Epithelial cell of esophagus (primary cell): Measurements from ENCODE around the gene ANKRD60.
A peak's percentile ranks its signal among the peaks of the same experiment; 100 is the strongest.

ENCODE experiments used
- DNase-seq: peaks from one replicate; pipeline ENCODE4 v3.0.0; 2010; ENCODE audit warnings: low read depth
- H3K4me3 ChIP-seq: 2 replicates; pipeline ENCODE4 v1.5.1; 2011; ENCODE audit warnings: mild to moderate bottlenecking, low read length, control low read depth
- TF ChIP-seq, protein P1 (sequence below): IDR thresholded peaks from 2 replicates; pipeline ENCODE4 v1.5.1; 2011; ENCODE audit warnings: low read depth, mild to moderate bottlenecking, low read length, control low read depth, inconsistent platforms; ENCODE audit not compliant: insufficient read depth; ENCODE audit errors: missing control alignments

Gene ANKRD60, protein sequence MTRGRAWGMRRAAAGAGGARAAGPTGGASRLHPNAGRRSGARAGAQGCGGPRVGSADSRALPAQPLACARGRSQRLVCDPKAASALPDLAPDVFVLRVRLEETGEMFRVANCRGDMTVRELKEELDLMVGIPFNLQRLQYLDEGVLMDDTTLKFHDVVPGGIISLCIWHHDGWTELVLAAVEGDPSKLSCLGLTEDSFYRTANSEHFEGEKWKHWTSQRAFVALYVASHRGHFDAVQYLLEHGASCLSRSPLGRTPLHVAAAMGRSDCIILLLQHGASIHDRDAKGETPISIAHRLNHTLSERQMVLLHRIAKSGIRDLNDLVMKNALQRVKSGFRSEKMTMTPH

DNA sequence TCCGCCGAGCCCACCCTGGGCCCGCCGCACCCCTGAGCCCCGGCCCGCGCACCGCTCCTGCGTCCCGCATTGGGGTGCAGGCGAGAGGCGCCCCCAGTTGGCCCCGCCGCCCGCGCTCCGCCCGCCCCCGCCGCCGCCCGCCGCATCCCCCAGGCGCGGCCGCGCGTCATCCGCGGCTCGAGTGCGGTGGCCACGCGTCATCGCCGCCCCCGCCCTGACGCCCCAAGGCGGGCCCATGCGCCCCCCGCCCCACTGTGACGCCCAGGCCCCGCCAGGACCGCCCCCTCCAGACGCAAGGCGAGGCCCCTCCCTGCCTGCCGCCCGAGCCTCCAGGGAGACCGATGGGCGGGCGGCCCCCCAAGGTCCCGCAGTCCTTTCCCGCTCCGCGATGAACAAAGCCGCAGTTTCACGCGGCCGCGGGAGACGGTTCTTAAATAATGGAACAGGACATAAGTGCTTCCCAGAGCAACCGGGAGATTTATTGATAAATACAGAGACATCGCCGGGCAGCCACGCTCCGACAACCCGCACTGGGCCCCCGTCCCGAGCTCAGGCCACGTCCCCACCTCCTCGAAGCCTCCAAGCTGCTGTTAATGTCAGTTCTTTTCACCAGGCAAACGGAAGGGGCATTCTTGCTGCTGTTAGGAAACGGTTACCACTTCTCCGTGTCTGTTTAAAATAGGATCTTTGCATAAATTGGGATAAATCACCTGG, at the start of gene ANKRD60:
Gene ANKRD60, minus strand, starts transcription at position 170 of the 714 bp plus-strand sequence. Its CDS starts 0 bp downstream, at position 170.
- peak; percentile 33 for DNase-seq
- TF ChIP-seq, protein P1, sequence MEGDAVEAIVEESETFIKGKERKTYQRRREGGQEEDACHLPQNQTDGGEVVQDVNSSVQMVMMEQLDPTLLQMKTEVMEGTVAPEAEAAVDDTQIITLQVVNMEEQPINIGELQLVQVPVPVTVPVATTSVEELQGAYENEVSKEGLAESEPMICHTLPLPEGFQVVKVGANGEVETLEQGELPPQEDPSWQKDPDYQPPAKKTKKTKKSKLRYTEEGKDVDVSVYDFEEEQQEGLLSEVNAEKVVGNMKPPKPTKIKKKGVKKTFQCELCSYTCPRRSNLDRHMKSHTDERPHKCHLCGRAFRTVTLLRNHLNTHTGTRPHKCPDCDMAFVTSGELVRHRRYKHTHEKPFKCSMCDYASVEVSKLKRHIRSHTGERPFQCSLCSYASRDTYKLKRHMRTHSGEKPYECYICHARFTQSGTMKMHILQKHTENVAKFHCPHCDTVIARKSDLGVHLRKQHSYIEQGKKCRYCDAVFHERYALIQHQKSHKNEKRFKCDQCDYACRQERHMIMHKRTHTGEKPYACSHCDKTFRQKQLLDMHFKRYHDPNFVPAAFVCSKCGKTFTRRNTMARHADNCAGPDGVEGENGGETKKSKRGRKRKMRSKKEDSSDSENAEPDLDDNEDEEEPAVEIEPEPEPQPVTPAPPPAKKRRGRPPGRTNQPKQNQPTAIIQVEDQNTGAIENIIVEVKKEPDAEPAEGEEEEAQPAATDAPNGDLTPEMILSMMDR: no peak

DNA sequence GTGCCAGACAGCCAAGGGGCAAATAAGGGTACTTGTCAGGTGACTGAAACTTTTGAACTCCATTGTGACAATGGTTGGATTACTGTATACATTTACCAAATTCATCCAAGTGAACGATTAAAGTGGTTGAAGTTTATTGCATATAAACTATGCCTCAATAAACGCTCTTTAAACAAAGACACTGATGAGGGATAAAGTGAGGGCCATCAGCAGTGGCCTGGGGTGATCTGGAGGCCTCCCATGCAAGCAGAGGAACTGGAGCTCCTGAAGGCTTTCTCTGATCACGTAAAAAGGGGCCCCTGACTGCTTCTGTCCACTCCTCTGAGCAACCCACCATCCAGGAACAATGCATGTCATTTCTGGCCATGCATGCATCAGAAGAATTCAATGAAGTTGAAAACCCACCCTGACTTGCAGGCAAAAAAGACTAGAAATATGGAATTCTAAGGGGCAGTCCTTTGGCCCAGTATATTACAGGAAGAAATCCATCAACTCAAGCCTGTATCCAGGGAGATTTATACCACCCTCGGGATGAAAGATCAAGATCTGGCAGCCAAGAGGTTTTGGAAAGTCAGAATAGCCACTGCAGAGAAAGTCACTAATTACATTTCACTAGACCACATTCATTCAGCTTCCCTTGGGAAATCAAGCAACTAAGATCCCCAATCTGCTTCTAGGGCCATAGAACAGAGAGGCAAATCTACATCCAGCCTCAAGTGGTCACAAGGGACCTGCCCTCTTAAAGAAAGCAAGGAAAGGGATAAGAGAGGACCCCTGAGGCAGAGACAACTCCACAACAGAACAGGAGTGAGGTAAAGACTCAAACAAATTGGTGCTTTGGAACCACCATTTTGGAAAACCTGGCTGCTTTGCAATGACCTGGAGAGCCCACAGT, 49.4 kb upstream of the ANKRD60 start:
- no peak for DNase-seq
- TF ChIP-seq, protein P1: no peak
- no peak overlapping the region for H3K4me3 ChIP-seq

More for the DNA sequence above, at the start of gene ANKRD60:
- peak within 1 kb of the TSS; percentile 18 for H3K4me3 ChIP-seq

DNA sequence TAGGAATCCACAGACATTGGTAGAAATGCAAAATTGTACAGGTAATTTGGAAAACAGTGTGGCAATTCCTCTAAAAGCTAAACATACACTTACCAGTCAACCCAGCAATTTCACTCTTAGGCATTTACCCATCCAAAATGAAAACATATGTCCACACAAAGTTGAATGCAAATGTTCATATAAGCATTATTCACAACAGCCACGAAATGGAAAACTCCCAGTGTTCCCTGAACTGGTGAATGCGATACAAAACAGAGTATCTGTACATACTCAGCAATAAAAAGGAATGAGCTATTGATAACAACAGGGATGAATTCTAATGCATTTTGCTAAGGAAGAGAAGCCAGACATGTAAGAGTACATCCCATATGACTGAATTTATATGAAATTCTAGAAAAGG, 48.7 kb upstream of the ANKRD60 start:
- no peak for DNase-seq
- H3K4me3 ChIP-seq: no peak overlapping the region
- TF ChIP-seq, protein P1: no peak

DNA sequence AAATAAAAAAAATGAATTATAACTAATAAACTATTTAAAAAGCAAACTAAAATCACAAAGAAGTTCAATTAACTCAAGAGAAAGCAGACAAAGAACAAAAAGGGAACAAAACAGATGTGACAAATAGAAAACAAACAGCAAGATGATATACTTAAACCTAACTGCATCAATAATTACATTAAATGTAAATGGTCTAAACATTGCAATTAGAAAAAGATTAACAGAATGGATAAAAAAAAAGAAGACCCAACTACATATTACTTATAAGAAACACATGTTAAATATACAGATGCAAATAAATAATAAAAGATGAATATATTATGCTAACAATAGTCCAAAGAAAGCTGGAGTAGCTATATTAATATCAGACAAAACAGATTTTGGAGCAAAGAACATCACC, 45.9 kb upstream of the ANKRD60 start:
- TF ChIP-seq, protein P1: no peak
- DNase-seq: no peak
- no peak overlapping the region for H3K4me3 ChIP-seq

DNA sequence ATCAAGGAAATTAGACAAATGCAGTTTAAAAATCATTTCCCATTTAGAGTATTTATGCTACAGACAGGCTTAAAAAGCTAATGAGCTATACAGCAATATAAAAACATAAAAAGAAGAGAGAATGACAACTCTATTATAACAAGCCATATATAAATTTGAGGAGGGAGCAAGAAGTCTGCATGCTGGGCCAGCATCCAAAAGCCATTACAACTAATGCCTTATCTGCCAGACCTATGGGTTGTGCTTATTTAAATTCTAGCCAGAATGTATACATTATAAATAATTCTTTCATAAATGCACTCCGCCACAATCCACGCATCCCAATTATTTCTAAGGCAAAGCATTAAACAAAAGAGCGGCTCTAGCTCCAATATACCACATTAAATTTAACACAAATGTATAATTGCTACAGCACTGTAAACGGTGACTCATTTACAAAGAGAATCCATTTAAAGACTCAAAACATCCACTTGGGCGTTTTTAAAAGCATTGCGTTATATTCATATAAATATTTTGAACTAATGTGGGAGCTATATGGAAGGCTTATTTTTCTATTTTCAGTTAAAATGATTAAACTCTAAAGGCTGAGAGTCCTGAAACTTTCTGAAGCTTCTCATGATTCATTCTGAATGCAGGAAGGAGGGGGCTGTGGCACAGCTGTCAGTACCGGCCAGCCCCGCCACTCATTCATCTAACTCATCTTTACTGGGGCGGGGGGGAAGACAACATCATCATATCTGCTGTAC, 43.3 kb upstream of the ANKRD60 start:
- DNase-seq: no peak
- H3K4me3 ChIP-seq: no peak overlapping the region
- TF ChIP-seq, protein P1: no peak
